Stimulated activated CD8-positive, alpha-beta memory T cell treated with anti-CD3 and anti-CD28 coated beads, Interleukin-15, amount 100 ng/mL, for 4 hours (primary cell): ENCODE data around the gene SLC9C1.

Experiments
- DNase-seq, 2 donors: peaks; one replicate each; pipeline ENCODE4 v3.0.0-alpha.2; 2020; ENCODE audit warnings: low read depth in 2 of 2

SLC9C1 gene

GRCh38 chr3:112131111-112131510 is 162.9 kb downstream of the SLC9C1 start:
- no peak for DNase-seq

DNA sequence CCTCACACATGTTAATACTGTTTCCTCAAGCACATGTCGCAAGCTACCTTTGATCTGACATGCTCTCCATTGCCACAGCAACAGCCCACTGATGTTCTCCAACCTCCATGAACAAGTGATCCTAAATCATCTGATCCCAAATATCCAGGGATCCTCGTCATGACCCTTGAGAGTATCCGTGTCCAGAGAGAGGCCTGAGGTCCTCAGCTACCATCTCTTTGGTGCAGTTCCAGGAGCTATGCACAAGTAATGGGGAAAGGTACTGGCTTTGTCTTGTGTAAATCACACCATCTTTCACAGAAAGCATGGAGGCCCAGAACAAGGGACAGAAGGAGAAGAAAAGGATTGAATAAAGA is 163.4 kb downstream of the SLC9C1 start:
- no peak for DNase-seq

- DNase-seq = no peak
These were observed 163.9 kb downstream of the SLC9C1 start for GRCh38 chr3:112129925-112130637.

- no peak for DNase-seq
These were observed 164.9 kb downstream of the SLC9C1 start for GRCh38 chr3:112128843-112129727.

DNA sequence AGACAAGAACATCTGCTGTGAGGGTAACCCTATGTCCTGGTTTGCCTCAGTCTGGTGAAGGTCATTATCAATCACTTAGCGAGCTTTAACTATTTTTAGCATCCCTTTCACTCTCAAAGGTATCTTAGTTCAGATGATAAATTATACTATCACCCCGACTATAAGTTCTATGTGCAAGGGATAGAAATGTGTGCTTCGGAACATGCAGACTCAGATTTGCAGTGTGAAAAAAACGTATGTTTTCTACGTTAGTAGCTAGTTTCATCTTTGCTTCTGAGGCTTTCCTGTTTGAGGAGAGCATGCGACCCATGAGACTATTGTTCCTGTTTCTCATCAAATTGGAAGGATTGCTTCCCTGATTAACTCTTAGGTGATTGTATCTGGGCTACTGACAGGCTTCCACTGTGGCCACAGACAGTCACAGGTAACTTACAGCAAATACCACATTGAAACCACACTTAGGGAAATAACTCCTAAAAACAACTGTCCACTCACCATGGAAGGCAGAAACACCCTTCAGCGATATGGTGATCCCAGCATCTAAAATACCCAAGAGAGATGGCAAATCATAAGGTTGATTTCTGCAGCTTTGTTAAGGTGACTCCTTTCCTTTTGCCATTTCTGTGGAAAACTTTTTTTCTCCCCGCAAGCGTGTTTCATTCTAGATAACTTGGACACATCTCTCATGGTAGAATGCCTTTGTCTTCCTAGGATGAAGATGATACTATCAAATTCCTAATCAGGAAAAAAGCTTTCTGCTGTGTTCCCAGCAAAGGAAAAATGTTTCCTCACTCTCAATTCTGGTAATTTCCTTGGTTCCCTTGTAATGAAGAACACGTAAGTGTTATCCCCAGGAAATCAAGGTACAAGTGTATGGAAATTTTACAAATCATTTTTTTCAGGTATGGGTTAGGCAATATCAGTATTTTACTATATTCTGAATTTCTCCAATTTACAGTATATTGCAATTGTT is 166.2 kb downstream of the SLC9C1 start:
- no peak for DNase-seq

GRCh38 chr3:112126511-112126911 is 167.5 kb downstream of the SLC9C1 start:
- no peak for DNase-seq

- DNase-seq = no peak
These were observed 169.0 kb downstream of the SLC9C1 start for GRCh38 chr3:112124907-112125607.

GRCh38 chr3:112123548-112123947 is 170.5 kb downstream of the SLC9C1 start:
- DNase-seq = no peak

- DNase-seq = no peak
These were observed 171.1 kb downstream of the SLC9C1 start for GRCh38 chr3:112122870-112123269.

GRCh38 chr3:112121577-112122547 is 172.2 kb downstream of the SLC9C1 start:
- DNase-seq = no peak

DNA sequence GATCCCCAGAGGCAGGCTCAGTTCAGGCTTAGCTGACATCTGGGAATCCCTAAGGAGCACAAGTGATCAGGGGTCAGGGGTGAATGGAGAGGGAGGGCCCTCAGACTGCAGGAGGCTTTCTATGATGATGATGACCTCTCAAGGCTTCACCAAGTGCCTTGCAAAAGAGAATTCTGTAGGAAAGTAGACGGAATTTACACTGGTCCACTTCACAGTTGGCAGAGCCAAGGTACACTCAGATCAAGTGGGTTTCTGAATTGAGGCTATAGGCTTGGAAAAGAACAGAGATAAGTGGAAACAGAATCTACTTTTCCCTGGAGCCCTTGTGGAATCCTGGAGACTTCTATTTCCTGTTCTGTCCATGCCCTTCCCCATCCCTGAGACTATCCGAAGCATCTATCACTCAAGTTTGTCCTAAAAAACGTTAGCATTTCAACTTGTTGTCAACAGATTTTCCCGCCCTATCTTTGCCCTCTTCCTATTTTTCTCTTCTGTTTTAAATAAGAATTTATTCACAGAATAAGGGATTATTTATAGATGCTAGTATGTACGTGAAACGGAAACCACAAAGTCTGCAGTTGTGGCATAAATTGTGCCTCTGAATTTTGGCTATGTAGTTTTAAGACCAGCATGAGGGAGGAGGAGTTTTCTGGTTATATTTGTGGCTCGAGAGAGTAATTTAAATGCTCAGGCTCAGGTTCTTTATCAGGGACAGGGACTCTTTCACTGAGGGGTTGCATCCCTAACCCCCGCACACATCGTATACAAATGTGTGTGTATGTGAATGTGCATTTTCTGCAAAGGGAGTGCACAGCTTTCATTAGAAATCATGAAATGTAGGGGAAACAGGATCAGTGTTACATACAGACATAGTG is 173.8 kb downstream of the SLC9C1 start:
- DNase-seq = no peak

DNA sequence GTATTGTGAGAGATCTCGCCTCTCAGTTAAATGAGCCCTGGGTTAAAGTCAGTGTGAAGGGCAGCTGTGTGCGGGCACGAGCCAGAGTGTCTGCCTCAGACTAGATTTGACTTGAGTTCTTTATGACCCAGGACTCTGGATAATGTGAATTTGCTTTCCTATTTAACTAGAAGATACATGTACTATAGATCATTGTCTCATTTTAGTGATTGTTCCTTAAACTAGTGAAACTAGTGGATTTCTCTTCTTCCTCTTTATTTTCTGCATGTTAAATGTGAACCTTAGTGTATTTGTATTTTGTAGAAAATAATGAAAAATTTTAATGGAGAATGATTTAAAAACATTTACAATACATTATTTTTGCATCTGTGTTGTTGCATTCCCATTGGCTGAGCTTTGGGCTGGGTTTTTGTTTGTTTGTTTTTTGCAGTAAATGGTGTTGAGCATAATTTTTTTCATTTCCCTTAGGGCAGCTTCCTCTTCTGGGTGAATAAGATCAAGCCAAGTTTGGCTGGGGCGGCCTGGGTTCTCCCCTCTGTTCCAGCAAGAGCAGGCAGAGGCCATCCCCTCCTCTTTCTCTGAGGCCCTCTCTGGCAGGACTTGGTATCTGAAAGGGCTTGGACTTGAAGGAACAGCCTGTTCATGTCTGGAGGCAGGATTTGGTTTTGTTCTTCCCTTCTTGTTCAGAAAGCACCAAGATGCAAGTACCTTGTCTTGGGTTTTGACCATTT is 176.0 kb downstream of the SLC9C1 start:
- DNase-seq = no peak

DNA sequence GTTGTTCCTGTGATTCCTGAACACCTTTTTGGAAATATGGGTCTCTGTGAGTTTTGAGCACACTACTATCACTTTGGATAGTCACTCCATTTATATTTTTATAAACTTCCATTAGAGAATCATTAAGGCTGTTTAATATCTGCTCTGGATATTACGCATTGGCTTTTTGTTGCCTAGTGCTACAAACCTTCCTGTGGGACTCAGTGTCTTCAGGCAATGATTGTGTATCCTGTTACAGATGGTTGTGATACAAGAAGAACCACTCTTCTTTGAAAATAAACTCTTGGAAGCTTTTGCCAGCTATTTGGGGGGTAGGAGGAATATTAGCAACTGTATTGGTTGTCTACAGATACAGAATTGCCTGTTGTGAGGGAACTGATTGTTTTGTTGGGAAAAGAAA is 176.6 kb downstream of the SLC9C1 start:
- DNase-seq = no peak

DNA sequence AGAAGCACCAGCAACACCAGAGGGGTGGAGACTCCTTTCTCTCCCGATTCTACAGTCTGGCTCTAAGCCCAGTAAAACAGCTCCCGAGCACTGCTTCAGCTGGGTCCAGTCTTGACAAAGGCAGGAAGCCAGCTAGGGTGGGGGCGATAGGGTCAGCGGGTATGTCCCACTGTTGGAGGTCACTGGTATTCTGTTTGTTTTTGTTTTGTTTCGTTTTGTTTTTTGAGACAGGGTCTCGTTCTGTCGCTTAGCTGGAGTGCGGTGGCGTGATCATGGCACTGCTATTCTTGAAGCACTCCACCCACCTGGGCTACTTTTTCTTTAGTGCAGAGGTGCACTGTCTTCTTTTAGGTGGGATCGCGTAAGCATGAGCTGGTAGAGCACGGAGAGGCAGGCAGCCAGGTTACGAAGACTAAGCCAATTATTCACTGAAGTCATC is 177.2 kb downstream of the SLC9C1 start:
- DNase-seq = no peak

DNA sequence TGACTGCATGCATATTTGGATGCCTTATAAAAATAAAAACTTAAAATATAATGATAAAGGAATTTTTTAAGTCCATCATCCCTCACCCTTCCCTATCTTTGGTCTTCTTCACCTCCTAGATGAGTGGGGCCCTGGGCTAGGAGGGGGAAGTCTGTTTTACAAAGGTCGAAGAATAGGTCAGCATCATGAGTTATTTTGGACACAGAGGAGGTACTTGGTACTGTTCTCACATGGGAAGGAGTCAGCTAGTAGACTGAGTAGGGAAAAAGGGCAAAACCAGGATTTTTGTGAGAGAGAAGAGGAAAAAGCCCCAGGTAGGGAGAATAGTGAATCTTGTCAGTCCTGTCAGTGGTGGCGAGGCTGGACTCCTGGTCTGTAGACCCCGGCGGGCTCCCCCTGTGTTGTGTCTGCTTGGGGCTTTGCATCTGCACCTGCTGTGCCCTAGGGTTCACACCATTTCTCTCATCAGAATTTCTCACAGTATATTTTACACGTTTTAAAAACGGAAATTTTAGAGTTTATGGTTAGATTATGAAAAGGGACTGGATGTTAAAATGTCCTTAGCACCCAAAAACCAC is 178.1 kb downstream of the SLC9C1 start:
- no peak for DNase-seq

DNA sequence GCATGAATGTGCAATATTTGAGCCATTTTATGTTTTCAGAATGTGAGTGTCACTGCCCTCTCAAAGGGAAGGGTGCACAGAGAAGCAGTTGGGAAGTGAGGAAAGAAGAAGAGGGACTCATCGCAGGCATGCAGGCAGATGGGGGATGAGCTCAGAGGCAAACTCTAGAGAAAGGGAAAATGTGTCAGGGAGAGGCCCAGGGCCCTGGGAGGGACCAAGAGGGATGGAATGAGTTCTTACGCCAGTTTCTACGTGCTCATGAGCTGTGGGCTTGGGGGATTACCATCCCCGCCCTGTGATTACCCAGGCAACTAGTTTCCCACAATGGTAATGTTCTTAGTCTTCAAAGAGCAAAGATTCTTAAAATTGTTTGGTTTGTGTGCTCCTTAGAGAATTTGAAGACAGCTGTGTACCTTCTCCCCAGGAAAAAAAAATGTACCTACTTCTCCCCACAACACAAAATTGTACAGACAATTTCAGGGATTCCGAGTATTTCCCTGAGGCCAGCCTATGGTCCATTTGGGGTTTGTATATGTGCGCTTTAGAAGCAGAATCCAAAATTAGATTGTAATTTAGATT is 178.8 kb downstream of the SLC9C1 start:
- DNase-seq = no peak

DNA sequence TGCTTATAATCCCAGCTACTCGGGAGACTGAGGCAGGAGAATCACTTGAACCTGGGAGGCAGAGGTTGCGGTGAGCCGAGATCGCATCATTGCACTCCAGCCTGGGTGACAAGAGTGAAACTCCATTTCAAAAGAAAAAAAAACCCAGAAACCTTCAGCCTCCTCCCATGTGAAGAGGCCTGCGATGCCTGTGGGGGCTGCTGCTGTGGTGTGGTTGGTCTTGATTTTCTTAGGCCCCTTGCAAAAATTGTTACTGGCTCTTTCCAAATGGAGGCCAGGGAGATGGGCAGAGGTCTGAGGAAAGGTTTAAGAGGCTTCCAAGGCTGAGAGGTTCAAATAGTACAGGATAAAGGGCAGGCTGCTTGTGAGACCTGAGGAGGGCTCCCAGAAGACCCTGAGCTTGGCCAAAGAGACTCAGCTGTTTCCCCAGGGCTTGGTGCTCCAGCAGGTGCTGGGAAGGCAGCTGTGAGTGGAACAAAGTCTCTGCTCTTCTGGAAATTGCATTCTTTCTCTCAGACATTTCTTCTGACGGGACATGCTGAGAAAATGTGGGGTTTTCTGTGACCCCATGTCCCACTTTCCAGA is 179.3 kb downstream of the SLC9C1 start:
- no peak for DNase-seq
